ENCODE results near the gene PLEKHM3.
"Not testable (repeated sequence)": the region's sequence is repeated elsewhere in the genome, so short reads cannot be mapped to it uniquely, and the experiment has no call there.

Gene PLEKHM3

DNA sequence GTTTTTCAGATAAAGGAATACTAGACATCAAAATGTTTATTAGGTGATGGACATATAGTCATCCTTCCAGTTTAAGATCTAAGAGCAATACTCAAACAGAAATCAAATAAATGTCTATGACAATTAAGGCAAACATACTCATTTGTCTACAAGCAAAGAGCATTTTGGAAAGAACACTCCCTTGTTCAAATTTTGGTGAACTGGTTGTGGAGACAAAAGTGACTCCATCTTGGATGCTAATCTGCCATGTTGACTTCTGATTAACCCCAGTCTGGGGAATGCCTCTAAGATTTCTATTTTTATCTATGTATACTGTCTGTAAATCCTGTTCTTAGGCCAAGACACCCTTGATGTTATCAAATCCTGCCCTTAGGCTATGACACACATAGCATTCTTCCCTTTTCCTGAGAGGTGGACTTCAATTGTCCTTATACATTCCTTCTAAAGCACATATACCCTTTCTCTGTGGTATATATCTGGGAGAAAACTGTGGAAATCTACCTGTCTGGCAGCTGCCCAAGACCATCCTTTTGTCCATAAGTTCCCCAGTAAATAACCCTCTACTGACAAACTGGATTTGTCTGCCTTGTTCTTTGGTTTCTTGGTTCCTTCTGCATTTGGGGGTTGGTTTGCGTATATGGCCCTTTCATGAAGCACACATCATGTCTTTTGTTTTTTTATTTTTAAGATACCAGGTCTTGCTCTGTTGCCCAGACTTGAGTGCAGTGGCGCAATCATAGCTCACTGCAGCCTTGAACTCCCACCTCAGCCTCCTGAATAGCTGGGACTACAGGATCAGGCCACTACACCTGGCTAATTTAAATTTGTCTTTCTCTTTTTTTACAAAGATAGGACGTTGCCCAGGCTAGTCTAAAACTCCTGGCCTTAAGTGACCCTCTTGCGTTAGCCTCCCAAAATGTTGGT, 12.5 kb upstream of the PLEKHM3 start:
- no peak for DNase-seq

GRCh38 chr2:208036357-208036756, 11.0 kb upstream of the PLEKHM3 start:
- no peak for DNase-seq

GRCh38 chr2:208034503-208035140, 9.3 kb upstream of the PLEKHM3 start:
- DNase-seq = no peak

- DNase-seq = peak; percentile 43
Measured at GRCh38 chr2:208033701-208034502, 8.6 kb upstream of the PLEKHM3 start.

DNA sequence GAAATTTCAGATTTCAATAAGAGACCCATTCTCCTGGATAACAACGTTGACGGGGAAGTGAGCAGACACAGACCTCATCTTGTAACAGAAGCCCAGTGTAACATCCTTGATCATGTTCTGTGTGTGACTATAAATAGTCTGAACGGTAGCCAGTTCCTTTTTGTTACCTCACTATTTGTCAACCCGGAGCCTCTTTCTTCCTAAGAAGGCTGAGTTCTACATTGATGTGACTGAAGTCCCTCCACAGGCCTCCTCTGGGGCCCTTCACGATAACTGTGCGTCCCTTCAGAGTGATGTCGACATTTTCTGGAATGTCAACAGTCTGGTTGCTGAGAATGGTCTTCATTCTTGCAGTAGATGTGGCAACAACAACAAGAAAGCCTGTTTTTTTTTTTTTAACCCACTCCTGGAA, 6.3 kb upstream of the PLEKHM3 start:
- DNase-seq = no peak

DNA sequence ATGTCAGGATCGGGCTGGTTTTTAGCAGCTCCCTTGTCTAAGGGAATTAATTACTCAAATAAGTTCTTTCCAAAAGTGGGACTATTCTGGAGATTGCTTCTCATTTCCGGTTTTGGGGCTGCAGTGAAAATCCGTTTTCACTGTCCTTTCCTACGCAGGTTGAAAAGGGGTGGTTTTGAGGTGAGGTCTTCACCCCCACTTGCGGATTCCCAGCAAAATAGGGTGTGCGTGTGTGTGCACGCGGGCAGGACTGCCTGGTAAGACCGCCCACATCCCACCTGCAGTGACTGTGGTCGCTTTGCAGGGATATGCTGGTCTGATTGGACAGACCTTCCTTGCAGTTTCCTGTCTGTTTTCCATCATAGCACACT, 472 bp upstream of the PLEKHM3 start:
- peak; percentile 42 for DNase-seq

GRCh38 chr2:208024091-208024490, 1.2 kb downstream of the PLEKHM3 start:
- DNase-seq = no peak

GRCh38 chr2:208020253-208020652, 5.1 kb downstream of the PLEKHM3 start:
- no peak for DNase-seq

DNA sequence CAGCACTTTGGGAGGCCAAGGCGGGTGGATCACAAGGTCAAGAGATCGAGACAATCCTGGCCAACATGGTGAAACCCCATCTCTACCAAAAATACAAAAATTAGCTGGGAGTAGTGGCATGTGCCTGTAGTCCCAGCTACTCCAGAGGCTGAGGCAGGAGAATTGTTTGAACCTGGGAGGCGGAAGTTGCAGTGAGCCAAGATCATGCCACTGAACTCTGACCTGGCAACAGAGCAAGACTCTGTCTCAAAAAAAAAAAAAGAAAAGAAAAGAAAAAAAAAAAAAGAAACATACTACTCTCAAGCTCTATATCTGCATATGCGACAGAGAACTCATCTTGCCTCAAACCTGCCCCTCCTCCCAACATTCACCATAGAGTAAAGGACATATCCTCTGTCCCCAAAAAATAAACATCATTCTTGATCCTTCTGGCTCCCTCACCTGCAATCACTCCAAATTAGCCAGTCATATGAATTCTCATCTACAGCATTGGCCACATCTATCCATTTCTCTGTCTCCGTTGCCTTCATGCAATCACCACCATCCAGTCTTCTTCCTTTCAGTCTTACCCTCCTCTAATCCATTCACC, 7.1 kb downstream of the PLEKHM3 start:
- not testable (repeated sequence) for DNase-seq

DNA sequence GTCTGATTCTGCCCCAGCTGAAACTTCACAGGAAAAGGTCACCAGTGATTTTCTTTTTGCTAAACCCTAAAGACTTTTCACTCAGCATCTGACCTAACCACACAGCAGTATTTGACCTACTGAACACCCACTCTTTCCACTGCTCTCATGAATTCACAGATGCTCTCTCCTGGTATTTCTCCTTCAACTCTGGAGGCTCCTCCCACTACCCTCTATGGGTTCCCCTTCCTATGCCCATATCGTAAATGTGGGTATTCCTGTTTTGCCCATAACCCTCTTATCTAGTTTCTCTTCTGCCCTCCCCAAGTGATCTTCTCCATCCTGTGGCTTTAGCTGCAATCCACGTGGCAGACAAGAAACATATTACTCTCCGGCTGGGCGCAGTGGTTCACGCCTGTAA, 7.6 kb downstream of the PLEKHM3 start:
- peak; percentile 12 for DNase-seq

- no peak for DNase-seq
Measured at GRCh38 chr2:208015475-208015874, 9.9 kb downstream of the PLEKHM3 start.

- DNase-seq = peak; percentile 24
Measured at GRCh38 chr2:208013285-208014178, 11.8 kb downstream of the PLEKHM3 start.

- no peak for DNase-seq
Measured at GRCh38 chr2:208012449-208012848, 12.9 kb downstream of the PLEKHM3 start.

- no peak for DNase-seq
Measured at GRCh38 chr2:208010506-208010905, 14.8 kb downstream of the PLEKHM3 start.

- peak; percentile 34 for DNase-seq
Measured at GRCh38 chr2:208006833-208007232, 18.5 kb downstream of the PLEKHM3 start.

GRCh38 chr2:208006337-208006736, 19.0 kb downstream of the PLEKHM3 start:
- no peak for DNase-seq

- no peak for DNase-seq
Measured at GRCh38 chr2:208001924-208002323, 23.4 kb downstream of the PLEKHM3 start.

DNA sequence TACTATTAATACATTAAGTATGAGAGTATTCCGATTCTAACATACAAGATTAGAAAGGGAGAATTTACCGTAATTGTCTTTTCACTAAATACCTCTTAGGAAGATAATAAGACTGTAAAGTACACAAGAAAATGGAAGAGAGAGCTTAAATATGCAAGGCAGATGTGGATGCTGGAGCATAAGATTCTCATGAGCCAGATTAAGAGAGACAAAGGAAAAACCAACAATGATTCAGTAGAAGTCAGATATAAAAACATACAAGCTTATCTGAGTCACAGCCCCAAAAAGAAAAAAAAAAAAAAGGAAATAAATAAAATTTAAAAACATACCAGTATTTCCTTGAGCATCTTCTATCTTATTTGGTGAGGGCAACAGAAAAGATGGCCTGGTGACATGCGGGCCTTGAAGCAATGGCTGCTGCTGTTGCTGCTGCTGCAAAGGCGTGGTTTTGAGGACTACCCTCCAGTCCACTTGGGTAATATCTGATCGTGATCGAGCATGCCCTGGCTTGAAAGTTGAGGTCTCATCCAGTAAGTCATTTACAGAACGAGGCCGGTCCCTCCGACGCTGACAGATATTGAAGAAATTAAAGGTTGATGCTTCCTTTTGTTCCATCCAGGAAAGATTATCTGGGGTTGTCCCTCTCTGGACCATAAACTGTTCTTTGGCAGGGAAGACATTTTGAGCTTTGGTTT, 24.5 kb downstream of the PLEKHM3 start:
- no peak for DNase-seq

DNA sequence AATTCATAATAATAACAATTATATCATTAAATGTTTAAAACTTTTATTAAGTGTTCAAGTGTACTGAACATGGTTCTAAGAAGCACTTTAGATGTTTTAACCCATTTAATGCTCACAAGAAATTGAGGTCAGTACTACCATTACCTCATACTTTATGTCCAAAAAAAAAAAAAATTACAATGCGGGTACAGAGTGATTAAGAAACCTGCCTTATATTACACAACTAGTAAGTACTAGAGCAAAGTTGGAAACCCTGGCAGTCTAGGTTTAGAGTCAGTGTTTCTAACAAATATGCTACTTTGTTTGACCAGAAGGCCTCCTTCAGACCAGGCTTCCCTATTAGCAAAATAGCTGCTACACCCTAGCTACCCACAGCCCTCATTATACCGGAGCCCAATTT, 28.5 kb downstream of the PLEKHM3 start:
- DNase-seq = no peak

GRCh38 chr2:207995887-207996286, 29.4 kb downstream of the PLEKHM3 start:
- no peak for DNase-seq

DNA sequence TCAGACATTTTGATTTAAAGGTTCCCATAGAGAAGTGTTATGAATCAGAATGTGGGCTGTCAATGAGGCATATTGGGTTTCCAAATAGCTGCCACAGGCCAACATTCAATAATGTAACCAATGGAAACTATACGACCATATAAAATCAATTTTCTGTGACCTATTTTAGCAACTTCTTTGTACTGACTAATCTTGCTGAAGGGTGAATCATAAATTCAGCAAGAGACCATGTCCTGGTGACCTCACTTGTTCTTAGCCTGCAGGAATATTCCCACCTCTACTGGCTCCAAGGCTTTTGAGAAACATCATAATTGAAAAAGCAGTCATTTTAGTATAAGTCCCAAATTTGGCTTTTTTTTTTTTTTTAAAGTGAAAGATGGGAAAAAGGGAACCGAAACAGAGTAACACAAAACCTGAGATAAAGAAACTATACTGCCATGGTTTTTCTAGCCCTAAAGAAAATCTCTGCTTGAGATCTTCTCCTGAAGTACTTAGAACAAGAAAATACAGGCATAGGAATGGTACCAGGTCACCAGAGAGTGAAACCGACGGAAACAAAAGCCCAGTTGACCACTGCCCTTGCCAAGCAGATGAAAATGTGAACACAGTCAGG, 32.1 kb downstream of the PLEKHM3 start:
- no peak for DNase-seq

Measured in activated CD4-positive, alpha-beta T cell treated with anti-CD3 and anti-CD28 coated beads, Interleukin-2, amount 50 U/mL, for 16 hours (primary cell).